Activated naive CD4-positive, alpha-beta T cell treated with anti-CD3 and anti-CD28 coated beads, Interleukin-2, amount 10 ng/mL, durations not matched to agents 5 hours and 36 hours (primary cell): ENCODE results near the gene ZC3H7B. TPM values are rescaled to one million over a fixed set of nuclear protein-coding genes. Genes with fewer than 3 reads are reported as not detected.

Experiments used
- microRNA-seq: library from miRNA; unstranded; fragments of <30 nt; microRNA quantifications from one replicate; pipeline ENCODE4 v1.2.0, GENCODE V29; 2022; ENCODE audit warnings: borderline microRNAs expressed, borderline replicate concordance
- total RNA-seq, 2 experiments: library from RNA; stranded (reverse); gene quantifications; one replicate each; pipeline ENCODE4 v1.2.3, GENCODE V29; 2021

ZC3H7B gene
- total RNA-seq: 10 to 100 TPM; 43.1 to 43.2 TPM

GRCh38 chr22:41301085-41302020 is at the start of gene ZC3H7B:
TSS of gene ZC3H7B (plus strand) at chr22:41301525. CDS start at chr22:41320661, 19,136 bp downstream.

GRCh38 chr22:41285820-41286638 is 15.3 kb upstream of the ZC3H7B start, which contains the start of gene RANGAP1:
TSS of gene RANGAP1 (minus strand) at chr22:41286187. CDS start at chr22:41281044, 5,143 bp downstream.

GRCh38 chr22:41381329-41382097 is 80.2 kb downstream of the ZC3H7B start, which contains the start of gene TEF:
TSS of gene TEF (plus strand) at chr22:41381942. CDS start at chr22:41382045, 103 bp downstream.

Small RNAs within 50 kb of the gene (microRNA-seq; reads per million reads assigned to microRNA genes)
- not detected for gene MIR6889

Other genes starting within 250 kb of the ZC3H7B start
- gene EP300, start 208.9 kb upstream of the ZC3H7B start, total RNA-seq: 10 to 100 TPM; 77.4 to 78.4 TPM
- 10 to 100 TPM; 30.4 to 30.9 TPM for gene L3MBTL2, start 96.2 kb upstream of the ZC3H7B start, total RNA-seq
- under 1 TPM; 0.23 to 0.34 TPM for gene CHADL, start 60.6 kb upstream of the ZC3H7B start, total RNA-seq
- 10 to 100 TPM; 76.8 to 77.6 TPM for gene RANGAP1, start 15.3 kb upstream of the ZC3H7B start, total RNA-seq
- 1 to 10 TPM; 2.2 to 2.8 TPM for gene TEF, start 80.4 kb downstream of the ZC3H7B start, total RNA-seq
- gene TOB2, start 145.3 kb downstream of the ZC3H7B start, total RNA-seq: 10 to 100 TPM; 33.0 to 33.4 TPM
- gene PHF5A, start 167.2 kb downstream of the ZC3H7B start, total RNA-seq: 10 to 100 TPM; 46.5 to 48.1 TPM
- gene ACO2, start 167.6 kb downstream of the ZC3H7B start, total RNA-seq: 10 to 100 TPM; 65.1 to 65.5 TPM
- gene POLR3H, start 242.9 kb downstream of the ZC3H7B start, total RNA-seq: 10 to 100 TPM; 27.3 to 29.5 TPM